Psoas muscle (tissue), 8 donors: ENCODE results near the gene NRIP1. TPM values are rescaled to one million over a fixed set of nuclear protein-coding genes. Genes with fewer than 3 reads are reported as not detected.

ENCODE experiments used
- ATAC-seq, 4 donors: fragments of 200-7000 bp; cut with Tn5 transposase; one replicate each; pipeline ENCODE4 v1.9.1; 2020; ENCODE audit warnings: moderate library complexity in 3 of 4, mild to moderate bottlenecking in 2 of 4
- DNase-seq, 2 donors: peaks; one replicate each; pipeline ENCODE4 v3.0.0-alpha.2; 2020
- H3K27ac ChIP-seq: fragments of 200-600 bp; one replicate; pipeline ENCODE4 v1.8.0; 2022
- H3K27me3 ChIP-seq, 3 donors: fragments of 200-600 bp in 1 of 3; one replicate each; pipeline versions ENCODE4 v1.6.1 to v1.8.0; 2013 to 2022; ENCODE audit warnings: low read length in 2 of 3, mild to moderate bottlenecking in 2 of 3, moderate library complexity in 1 of 3; ENCODE audit not compliant: insufficient read depth in 3 of 3
- H3K36me3 ChIP-seq, 2 donors: fragments of 200-600 bp in 1 of 2; one replicate each; pipeline versions ENCODE4 v1.6.1 to v1.8.0; 2013 to 2022; ENCODE audit warnings: low read depth in 1 of 2, mild to moderate bottlenecking in 1 of 2, moderate library complexity in 1 of 2; ENCODE audit not compliant: insufficient read depth in 1 of 2
- H3K4me1 ChIP-seq: fragments of 200-600 bp; one replicate; pipeline ENCODE4 v1.8.0; 2022
- H3K4me3 ChIP-seq: fragments of 200-600 bp; one replicate; pipeline ENCODE4 v1.8.0; 2022; ENCODE audit warnings: mild to moderate bottlenecking
- H3K9me3 ChIP-seq: fragments of 200-600 bp; one replicate; pipeline ENCODE4 v1.8.0; 2022
- WGBS, 3 donors: extraction: QIAGEN DNeasy Blood & Tissue Kit; methylation state at CpG; one replicate each; pipeline versions ENCODE4 v1.1.6 to v1.1.7; 2013; 5-methylcytosine and 5-hydroxymethylcytosine counted together
- intact Hi-C, 2 donors: fragments of 100-400 bp; cut with DNase I; formaldehyde crosslinking; loops; one replicate each; pipeline versions ENCODE4 v1.11.0 to v1.14.2; 2022
- polyA plus RNA-seq, 3 donors: library from polyadenylated mRNA; stranded (reverse); fragments of 200-250 nt; gene quantifications; one replicate each; pipeline ENCODE4 v1.2.3, GENCODE V29; 2013
- total RNA-seq, 4 donors: library from RNA; stranded (reverse); fragmentation: NEBNext Ultra II Directional in 2 of 4; extraction: Animal tissue kit (Norgen Biotek cat#: 25700) in 2 of 4; gene quantifications; one replicate each; pipeline versions ENCODE4 v1.2.1 to v1.2.4, GENCODE V29; 2021 to 2023
- TF ChIP-seq, protein P1 (sequence below): fragments of 200-600 bp; IDR thresholded peaks from one replicate; pipeline ENCODE4 v1.8.0; 2022; ENCODE audit warnings: antibody characterized with exemption
- donor health status: healthy with polysubstance abuse.
- donor health status: DM: no; HTN: no; CAD: no; lungs with moderate emphysema.
- donor health status: Bipolar disorder and iron deficiency.
- donor health status: healthy.
- donor health status: DM: yes; HTN: yes; CAD: no.
- donor health status: DM: no; HTN: no; CAD: no.
- donor health status: DM: no; HTN: no; CAD: no.
- donor health status: DM: yes; HTN: yes; CAD: no.

Gene NRIP1
- total and polyA plus RNA-seq, 7 donors, result 12.1 to 137 (median 42.8) TPM

DNA sequence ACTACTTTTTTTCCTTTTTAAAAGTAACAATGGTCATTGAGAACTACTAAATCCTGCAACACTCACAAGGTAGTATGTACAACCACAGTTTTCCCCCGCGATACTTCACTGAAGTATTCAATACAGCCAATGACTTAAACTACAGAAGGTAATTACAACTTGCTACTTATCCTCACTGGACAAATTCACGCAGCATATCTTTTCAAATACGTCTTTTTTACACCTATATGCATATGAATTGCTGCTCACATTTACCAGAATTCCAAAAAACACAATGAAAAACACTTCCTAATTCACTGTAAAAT is 12.4 kb downstream of the NRIP1 start:
- no peak for DNase-seq
- Histone ChIP-seq H3K27me3 (no peaks in the 10 kb centered on the region), H3K36me3 (no peaks in the 10 kb centered on the region), H3K27ac (no peak overlapping the region), H3K4me1 (peaks cover 86% of the 10 kb centered on the region), H3K4me3 (peak overlapping the region; percentile 9), H3K9me3 (no peaks in the 10 kb centered on the region)
- intact Hi-C loops, result loop anchor here in 1 of 2 donors (10.0 kb wide), 1 partner anchor 78 kb away; no protein-coding TSS in a partner anchor
- WGBS, 3 donors, result 81 to 88% (median 84%) methylated on average over 4 of the region's 4 CpGs
- TF ChIP-seq, protein P1, sequence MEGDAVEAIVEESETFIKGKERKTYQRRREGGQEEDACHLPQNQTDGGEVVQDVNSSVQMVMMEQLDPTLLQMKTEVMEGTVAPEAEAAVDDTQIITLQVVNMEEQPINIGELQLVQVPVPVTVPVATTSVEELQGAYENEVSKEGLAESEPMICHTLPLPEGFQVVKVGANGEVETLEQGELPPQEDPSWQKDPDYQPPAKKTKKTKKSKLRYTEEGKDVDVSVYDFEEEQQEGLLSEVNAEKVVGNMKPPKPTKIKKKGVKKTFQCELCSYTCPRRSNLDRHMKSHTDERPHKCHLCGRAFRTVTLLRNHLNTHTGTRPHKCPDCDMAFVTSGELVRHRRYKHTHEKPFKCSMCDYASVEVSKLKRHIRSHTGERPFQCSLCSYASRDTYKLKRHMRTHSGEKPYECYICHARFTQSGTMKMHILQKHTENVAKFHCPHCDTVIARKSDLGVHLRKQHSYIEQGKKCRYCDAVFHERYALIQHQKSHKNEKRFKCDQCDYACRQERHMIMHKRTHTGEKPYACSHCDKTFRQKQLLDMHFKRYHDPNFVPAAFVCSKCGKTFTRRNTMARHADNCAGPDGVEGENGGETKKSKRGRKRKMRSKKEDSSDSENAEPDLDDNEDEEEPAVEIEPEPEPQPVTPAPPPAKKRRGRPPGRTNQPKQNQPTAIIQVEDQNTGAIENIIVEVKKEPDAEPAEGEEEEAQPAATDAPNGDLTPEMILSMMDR, result no peak
- ATAC-seq, result peak in 1 of 4 donors; percentile 6

- intact Hi-C loops, result loop anchor here in 1 of 2 donors (10.0 kb wide), 1 partner anchor 77 kb away; no protein-coding TSS in a partner anchor
- ATAC-seq (peak in 2 of 4 donors; percentile 51 to 57), DNase-seq (no peak)
- Histone ChIP-seq H3K4me3 (peak overlapping the region; percentile 9), H3K27me3 (no peaks in the 10 kb centered on the region), H3K9me3 (peaks cover 4% of the 10 kb centered on the region), H3K4me1 (peaks cover 80% of the 10 kb centered on the region), H3K27ac (no peak overlapping the region), H3K36me3 (no peaks in the 10 kb centered on the region)
- TF ChIP-seq, protein P1, result no peak
- 33 to 53% (median 43%) methylated on average over 9 of the region's 9 CpGs for WGBS, 3 donors
These were observed 12.9 kb downstream of the NRIP1 start for GRCh38 chr21:15051644-15052458.

GRCh38 chr21:15050568-15051377 is 14.0 kb downstream of the NRIP1 start:
- ATAC-seq (peak in 1 of 4 donors; percentile 23), DNase-seq (no peak)
- Histone ChIP-seq H3K4me1 (peaks cover 70% of the 10 kb centered on the region), H3K9me3 (peaks cover 7% of the 10 kb centered on the region), H3K27me3 (no peaks in the 10 kb centered on the region), H3K36me3 (no peaks in the 10 kb centered on the region), H3K27ac (no peak overlapping the region), H3K4me3 (no peak overlapping the region)
- 81 to 85% (median 84%) methylated on average over 11 of the region's 11 CpGs for WGBS, 3 donors
- TF ChIP-seq, protein P1, result no peak
- intact Hi-C loops, result loop anchor here in 1 of 2 donors (10.0 kb wide), 1 partner anchor 76 kb away; no protein-coding TSS in a partner anchor

- Histone ChIP-seq H3K4me3 (no peak overlapping the region), H3K27ac (no peak overlapping the region), H3K4me1 (peaks cover 33% of the 10 kb centered on the region), H3K36me3 (peaks cover 4 to 20% of the 10 kb centered on the region in 2 donors), H3K27me3 (no peaks in the 10 kb centered on the region), H3K9me3 (peaks cover 7% of the 10 kb centered on the region)
- TF ChIP-seq, protein P1, result no peak
- DNase-seq (no peak), ATAC-seq (no peak)
- 86 to 95% (median 92%) methylated on average over 3 of the region's 3 CpGs for WGBS, 3 donors
- intact Hi-C loops, result no loop called here
These were observed 19.8 kb downstream of the NRIP1 start for GRCh38 chr21:15045017-15045416.
